Vagina (tissue), 2 donors: ENCODE results near the gene OBSCN. TPM values are rescaled to one million over a fixed set of nuclear protein-coding genes. Genes with fewer than 3 reads are reported as not detected.

ENCODE experiments used
- DNase-seq, 2 donors: peaks; one replicate each; pipeline ENCODE4 v3.0.0-alpha.2; 2017; ENCODE audit errors: extremely low spot score in 2 of 2
- H3K27ac ChIP-seq: fragments of 200-600 bp; sonication (generic); one replicate; pipeline ENCODE4 v1.5.1; 2019
- H3K27me3 ChIP-seq: fragments of 200-600 bp; sonication (generic); one replicate; pipeline ENCODE4 v1.5.1; 2019
- H3K36me3 ChIP-seq, 2 donors: fragments of 200-600 bp; sonication (generic); one replicate each; pipeline ENCODE4 v1.5.1; 2017 to 2019
- H3K4me1 ChIP-seq: fragments of 200-600 bp; sonication (generic); one replicate; pipeline ENCODE4 v1.5.1; 2019
- H3K4me3 ChIP-seq, 2 donors: fragments of 200-600 bp; sonication (generic); 1 replicate in 1 of 2; 2 replicates in 1 of 2; pipeline ENCODE4 v1.5.1; 2016 to 2019
- H3K9me3 ChIP-seq: fragments of 200-600 bp; sonication (generic); one replicate; pipeline ENCODE4 v1.5.1; 2019
- POLR2A ChIP-seq, 2 donors: fragments of 450-650 bp; IDR thresholded peaks; one replicate each; pipeline ENCODE4 v1.6.1; 2017; ENCODE audit warnings: antibody characterized with exemption in 2 of 2, mild to moderate bottlenecking in 2 of 2, moderate library complexity in 2 of 2
- POLR2AphosphoS5 ChIP-seq, 2 donors: sonication (generic); formaldehyde crosslinking; IDR thresholded peaks; one replicate each; pipeline ENCODE4 v1.9.0; 2017; ENCODE audit warnings: antibody characterized with exemption in 2 of 2, mild to moderate bottlenecking in 2 of 2, low read depth in 1 of 2; ENCODE audit not compliant: insufficient read depth in 1 of 2
- intact Hi-C: fragments of 100-400 bp; cut with DNase I; formaldehyde crosslinking; loops from one replicate; pipeline ENCODE4 v1.15.1; 2023
- total RNA-seq: library from RNA; depleted of rRNA; stranded (reverse); fragments of >200 nt; gene quantifications from one replicate; pipeline ENCODE4 v1.2.3, GENCODE V29; 2016
- TF ChIP-seq, protein P1 (sequence below), 3 experiments: fragments of 450-650 bp in 2 of 3; fragments of 200-600 bp in 1 of 3; sonication (generic) in 1 of 3; IDR thresholded peaks; one replicate each; pipeline ENCODE4 v1.5.1; 2017 to 2019; ENCODE audit warnings: antibody characterized with exemption in 3 of 3, mild to moderate bottlenecking in 2 of 3, moderate library complexity in 2 of 3

The OBSCN gene
- total RNA-seq, 1 donor from 2014 or later, result 35.8 TPM

DNA sequence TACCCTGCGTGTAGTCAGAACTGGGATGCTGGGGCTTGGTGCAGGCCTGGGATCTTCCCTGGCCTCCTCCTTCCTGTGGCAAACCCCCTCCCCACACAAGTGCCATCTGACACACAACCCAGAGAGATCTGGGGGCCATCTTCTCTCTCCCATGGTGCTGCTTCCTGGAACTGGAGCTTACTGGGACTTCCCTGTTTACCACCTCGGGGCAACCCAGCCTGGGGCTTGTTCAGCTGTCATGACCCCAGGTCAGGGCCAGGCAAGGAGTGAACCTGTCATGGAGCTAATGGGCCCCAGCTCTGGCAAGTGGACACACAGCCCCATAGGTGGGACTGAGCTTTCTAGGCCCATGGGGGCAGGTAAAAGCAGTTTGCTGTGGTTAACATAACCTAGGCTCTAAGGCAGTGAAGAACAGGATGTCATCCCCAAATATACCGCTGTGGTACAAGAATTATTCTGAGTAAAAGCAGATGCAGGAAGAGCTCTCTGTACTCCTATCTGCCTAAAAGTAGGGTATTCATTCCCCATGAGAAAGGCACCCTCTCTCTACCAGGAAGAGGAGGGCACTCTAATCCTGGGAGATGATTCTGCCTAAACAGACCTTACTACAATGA lies 196.4 kb downstream of the OBSCN start:
- Histone ChIP-seq H3K4me1 (peaks cover 54% of the 10 kb centered on the region), H3K27me3 (no peaks in the 10 kb centered on the region), H3K4me3 (peak overlapping the region in 1 of 2 donors; percentile 86), H3K36me3 (peaks cover 0 to 21% of the 10 kb centered on the region in 2 donors), H3K27ac (no peak overlapping the region), H3K9me3 (no peaks in the 10 kb centered on the region)
- no peak for DNase-seq
- intact Hi-C loops, result no loop called here
- TF ChIP-seq, protein P1, sequence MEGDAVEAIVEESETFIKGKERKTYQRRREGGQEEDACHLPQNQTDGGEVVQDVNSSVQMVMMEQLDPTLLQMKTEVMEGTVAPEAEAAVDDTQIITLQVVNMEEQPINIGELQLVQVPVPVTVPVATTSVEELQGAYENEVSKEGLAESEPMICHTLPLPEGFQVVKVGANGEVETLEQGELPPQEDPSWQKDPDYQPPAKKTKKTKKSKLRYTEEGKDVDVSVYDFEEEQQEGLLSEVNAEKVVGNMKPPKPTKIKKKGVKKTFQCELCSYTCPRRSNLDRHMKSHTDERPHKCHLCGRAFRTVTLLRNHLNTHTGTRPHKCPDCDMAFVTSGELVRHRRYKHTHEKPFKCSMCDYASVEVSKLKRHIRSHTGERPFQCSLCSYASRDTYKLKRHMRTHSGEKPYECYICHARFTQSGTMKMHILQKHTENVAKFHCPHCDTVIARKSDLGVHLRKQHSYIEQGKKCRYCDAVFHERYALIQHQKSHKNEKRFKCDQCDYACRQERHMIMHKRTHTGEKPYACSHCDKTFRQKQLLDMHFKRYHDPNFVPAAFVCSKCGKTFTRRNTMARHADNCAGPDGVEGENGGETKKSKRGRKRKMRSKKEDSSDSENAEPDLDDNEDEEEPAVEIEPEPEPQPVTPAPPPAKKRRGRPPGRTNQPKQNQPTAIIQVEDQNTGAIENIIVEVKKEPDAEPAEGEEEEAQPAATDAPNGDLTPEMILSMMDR (IDR thresholded peaks at IDR 0.05), result no peak
- TF ChIP-seq POLR2A (IDR thresholded peaks at IDR 0.05), result no peak
- no peak for TF ChIP-seq POLR2AphosphoS5 (IDR thresholded peaks at IDR 0.05; ENCODE audit: insufficient read depth in 1 of 2, low read depth in 1 of 2)

DNA sequence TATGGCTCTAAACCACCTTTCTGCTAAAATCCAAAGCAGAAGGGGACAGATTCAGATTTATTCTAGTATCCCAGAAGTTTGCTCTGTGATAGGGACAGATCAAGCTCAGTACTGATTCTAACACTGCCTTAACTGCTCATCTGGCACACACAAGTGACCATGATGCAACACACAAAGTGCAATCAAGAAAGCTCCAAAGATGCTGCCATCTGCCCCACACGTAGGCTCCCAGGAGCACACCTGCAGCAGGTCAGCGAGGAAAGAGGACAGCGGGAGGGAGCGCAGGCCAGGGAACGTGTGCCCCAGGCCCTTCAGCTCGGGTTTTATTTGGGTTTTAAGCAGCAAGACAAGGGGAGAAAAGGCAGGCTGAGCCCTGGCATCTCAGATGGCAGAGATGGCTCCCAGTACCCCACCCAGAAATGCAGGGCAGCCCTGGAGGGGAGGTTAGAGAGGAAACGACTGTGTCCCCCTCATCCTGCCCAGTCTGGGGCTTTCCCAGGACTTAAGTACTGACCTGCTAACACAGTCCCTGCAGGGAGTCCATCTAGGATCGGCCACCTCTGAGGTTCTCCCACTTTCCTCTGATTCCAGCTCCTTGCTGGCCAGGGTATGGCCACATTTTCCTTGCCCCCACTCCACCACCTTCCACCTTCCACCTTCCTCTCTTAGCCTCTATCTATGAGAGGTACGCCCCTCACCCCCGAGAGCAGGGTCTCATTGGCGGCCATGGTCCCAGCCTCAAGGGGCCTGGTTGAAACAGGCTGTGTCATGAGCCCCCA lies 197.5 kb downstream of the OBSCN start:
- Histone ChIP-seq H3K27ac (peak overlapping the region; percentile 87), H3K4me1 (peaks cover 60% of the 10 kb centered on the region), H3K9me3 (no peaks in the 10 kb centered on the region), H3K27me3 (no peaks in the 10 kb centered on the region), H3K36me3 (peaks cover 0 to 14% of the 10 kb centered on the region in 2 donors), H3K4me3 (peak overlapping the region; percentile 75 to 86)
- no peak for DNase-seq
- TF ChIP-seq, protein P1 (IDR thresholded peaks at IDR 0.05), result no peak
- TF ChIP-seq POLR2AphosphoS5 (IDR thresholded peaks at IDR 0.05; ENCODE audit: insufficient read depth in 1 of 2, low read depth in 1 of 2) (no peak), POLR2A (IDR thresholded peaks at IDR 0.05) (no peak)
- intact Hi-C loops, result loop anchor here (5.0 kb wide), 1 partner anchor 263 kb away; the partner anchor contains the start of gene GUK1

DNA sequence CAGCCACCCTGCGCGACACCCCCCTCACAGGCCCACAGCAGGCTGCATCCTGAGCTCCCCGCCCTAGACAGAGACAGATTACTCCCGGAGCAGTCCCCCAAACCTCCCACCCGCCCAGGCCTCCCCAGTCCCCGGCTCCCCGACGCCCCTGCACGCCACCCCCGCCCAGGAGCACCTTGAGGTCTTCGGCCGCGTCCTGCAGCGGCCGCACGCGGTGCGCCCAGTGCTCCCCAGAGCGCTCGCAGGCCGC lies 198.1 kb downstream of the OBSCN start:
- TF ChIP-seq POLR2A (IDR thresholded peaks at IDR 0.05) (no peak), POLR2AphosphoS5 (IDR thresholded peaks at IDR 0.05; ENCODE audit: insufficient read depth in 1 of 2, low read depth in 1 of 2) (no peak)
- TF ChIP-seq, protein P1 (IDR thresholded peaks at IDR 0.05), result no peak
- intact Hi-C loops, result loop anchor here (5.0 kb wide), 1 partner anchor 264 kb away; the partner anchor contains the start of gene GUK1
- Histone ChIP-seq H3K36me3 (peaks cover 0 to 9% of the 10 kb centered on the region in 2 donors), H3K4me3 (peak overlapping the region; percentile 75 to 86), H3K9me3 (no peaks in the 10 kb centered on the region), H3K27ac (peak overlapping the region; percentile 87), H3K4me1 (peaks cover 60% of the 10 kb centered on the region), H3K27me3 (no peaks in the 10 kb centered on the region)
- no peak for DNase-seq

DNA sequence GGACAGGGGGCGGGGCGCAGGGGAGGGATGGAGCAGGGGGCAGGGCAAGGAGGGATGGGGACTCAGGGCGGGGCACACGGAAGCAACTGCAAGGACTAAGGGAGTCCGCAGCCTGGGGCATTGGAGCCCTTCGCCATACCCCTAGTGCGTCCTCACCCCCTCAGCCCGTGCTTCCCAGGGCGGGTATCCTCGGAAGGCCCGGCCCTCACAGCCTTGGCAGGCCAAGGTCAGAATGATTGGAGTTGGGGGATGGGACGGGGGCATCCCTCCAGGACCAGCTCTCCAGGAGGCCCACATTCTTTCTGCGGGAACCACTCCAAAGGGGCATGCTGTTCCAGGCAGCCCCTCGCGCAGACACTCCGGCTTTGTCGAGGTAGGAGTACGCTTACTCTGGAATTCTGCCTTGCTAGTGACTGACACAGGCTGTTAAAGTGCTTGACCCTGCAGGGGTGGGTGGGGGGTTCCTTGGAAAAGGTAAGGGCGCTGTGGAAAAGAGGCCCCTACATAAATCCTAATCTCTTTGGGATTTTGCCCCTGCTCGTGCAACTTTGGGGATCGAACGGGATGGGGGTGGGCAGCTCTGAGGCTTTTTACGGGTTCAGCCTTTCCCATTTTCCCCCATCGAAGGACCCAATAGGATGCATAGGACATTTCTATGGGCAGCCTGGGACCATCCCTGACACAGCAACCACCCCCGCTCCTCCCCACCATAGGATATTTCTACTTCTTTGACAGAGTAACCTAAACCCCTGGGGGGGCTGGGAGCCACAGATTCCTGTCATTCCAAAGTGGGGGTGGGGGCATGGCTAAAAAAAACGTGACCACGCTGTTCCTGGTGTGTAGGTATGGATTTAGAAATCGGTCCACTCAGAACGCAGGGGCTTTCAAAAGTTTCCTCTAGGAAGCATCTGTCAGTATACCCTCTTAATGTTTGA lies 199.5 kb downstream of the OBSCN start:
- Histone ChIP-seq H3K36me3 (peaks cover 0 to 8% of the 10 kb centered on the region in 2 donors), H3K4me3 (peak overlapping the region; percentile 75 to 86), H3K27me3 (no peaks in the 10 kb centered on the region), H3K9me3 (no peaks in the 10 kb centered on the region), H3K27ac (peak overlapping the region; percentile 87), H3K4me1 (peaks cover 60% of the 10 kb centered on the region)
- DNase-seq, result no peak
- TF ChIP-seq, protein P1 (IDR thresholded peaks at IDR 0.05), result no peak
- TF ChIP-seq POLR2A (IDR thresholded peaks at IDR 0.05) (peak in 1 of 2 donors; percentile 22), POLR2AphosphoS5 (IDR thresholded peaks at IDR 0.05; ENCODE audit: insufficient read depth in 1 of 2, low read depth in 1 of 2) (peak in 1 of 2 donors; percentile 68)
- intact Hi-C loops, result loop anchor here (5.0 kb wide), 1 partner anchor 265 kb away; the partner anchor contains the start of gene GUK1
